Neural progenitor cell (in vitro differentiated cells): ENCODE results near the gene AGPAT4.

ENCODE experiments used
- CTCF ChIP-seq: fragments of 200-600 bp; sonication (generic); IDR thresholded peaks from 2 replicates; pipeline ENCODE4 v1.5.1; 2017; ENCODE audit warnings: antibody characterized with exemption, mild to moderate bottlenecking
- EZH2 ChIP-seq: fragments of 200-600 bp; sonication (generic); IDR thresholded peaks from 2 replicates; pipeline ENCODE4 v1.6.1; 2017; ENCODE audit warnings: antibody characterized with exemption, mild to moderate bottlenecking, moderate library complexity
- EZH2phosphoT487 ChIP-seq: fragments of 200-600 bp; sonication (generic); IDR thresholded peaks from 2 replicates; pipeline ENCODE4 v1.6.1; 2017; ENCODE audit warnings: antibody characterized with exemption

GRCh38 chr6:161319231-161319630 is 45.4 kb upstream of the AGPAT4 start:
- no peak for TF ChIP-seq EZH2phosphoT487
- TF ChIP-seq CTCF: no peak
- TF ChIP-seq EZH2: no peak
